Body of pancreas (tissue), 4 donors: Measurements from ENCODE around the gene PPFIA2. TPM values are rescaled to one million over a fixed set of nuclear protein-coding genes. Genes with fewer than 3 reads are reported as not detected.

ENCODE experiments used
- ATAC-seq: fragments of 150-250 bp; one replicate; pipeline ENCODE4 v1.9.1; 2016
- DNase-seq, 4 donors: peaks; one replicate each; pipeline ENCODE4 v3.0.0-alpha.2; 2019
- H3K27ac ChIP-seq, 4 donors: fragments of 200-600 bp; sonication (generic); 1 replicate in 3 of 4; 2 replicates in 1 of 4; pipeline versions ENCODE4 v1.5.1 to v1.6.1; 2016 to 2019; ENCODE audit warnings: mild to moderate bottlenecking in 1 of 4, mixed read lengths in 1 of 4, moderate library complexity in 1 of 4
- H3K27me3 ChIP-seq, 2 donors: fragments of 200-600 bp; sonication (generic); one replicate each; pipeline ENCODE4 v1.6.0; 2016; ENCODE audit warnings: mild to moderate bottlenecking in 1 of 2
- H3K36me3 ChIP-seq, 2 donors: fragments of 200-600 bp; sonication (generic); replicated peaks in 1 of 2; 2 replicates each; pipeline ENCODE4 v1.5.1; 2016; ENCODE audit warnings: low read depth in 2 of 2; ENCODE audit not compliant: insufficient read depth in 1 of 2
- H3K4me1 ChIP-seq: fragments of 200-600 bp; sonication (generic); one replicate; pipeline ENCODE4 v1.6.0; 2016
- H3K4me3 ChIP-seq, 2 donors: fragments of 200-600 bp; sonication (generic); 1 replicate in 1 of 2; 2 replicates in 1 of 2; pipeline ENCODE4 v1.5.1; 2016 to 2019
- H3K9me3 ChIP-seq, 3 donors: fragments of 200-600 bp; sonication (generic); 1 replicate in 2 of 3; 2 replicates in 1 of 3; pipeline ENCODE4 v1.5.1; 2016
- POLR2A ChIP-seq, 3 donors: fragments of 450-650 bp; IDR thresholded peaks; one replicate each; pipeline ENCODE4 v1.6.1; 2016; ENCODE audit warnings: antibody characterized with exemption in 3 of 3, mild to moderate bottlenecking in 2 of 3
- WGBS, 2 donors: methylation state at CpG; one replicate each; pipeline ENCODE4 v1.1.5; 2017; 5-methylcytosine and 5-hydroxymethylcytosine counted together
- intact Hi-C: fragments of 100-400 bp; cut with DNase I; formaldehyde crosslinking; loops from one replicate; pipeline ENCODE4 v1.15.1; 2023
- total RNA-seq, 2 donors: library from RNA; depleted of rRNA; stranded (reverse); fragments of >200 nt; gene quantifications; one replicate each; pipeline ENCODE4 v1.1.0, GENCODE V29; 2016
- TF ChIP-seq, protein P1 (sequence below), 7 experiments: fragments of 450-650 bp in 4 of 7; fragments of 200-600 bp in 3 of 7; sonication (generic) in 3 of 7; IDR thresholded peaks; one replicate each; pipeline ENCODE4 v1.5.1; 2016 to 2019; ENCODE audit warnings: antibody characterized with exemption in 7 of 7

PPFIA2 gene
- total RNA-seq, 2 donors from 2014 or later, result 0.52 TPM; not detected in 1

DNA sequence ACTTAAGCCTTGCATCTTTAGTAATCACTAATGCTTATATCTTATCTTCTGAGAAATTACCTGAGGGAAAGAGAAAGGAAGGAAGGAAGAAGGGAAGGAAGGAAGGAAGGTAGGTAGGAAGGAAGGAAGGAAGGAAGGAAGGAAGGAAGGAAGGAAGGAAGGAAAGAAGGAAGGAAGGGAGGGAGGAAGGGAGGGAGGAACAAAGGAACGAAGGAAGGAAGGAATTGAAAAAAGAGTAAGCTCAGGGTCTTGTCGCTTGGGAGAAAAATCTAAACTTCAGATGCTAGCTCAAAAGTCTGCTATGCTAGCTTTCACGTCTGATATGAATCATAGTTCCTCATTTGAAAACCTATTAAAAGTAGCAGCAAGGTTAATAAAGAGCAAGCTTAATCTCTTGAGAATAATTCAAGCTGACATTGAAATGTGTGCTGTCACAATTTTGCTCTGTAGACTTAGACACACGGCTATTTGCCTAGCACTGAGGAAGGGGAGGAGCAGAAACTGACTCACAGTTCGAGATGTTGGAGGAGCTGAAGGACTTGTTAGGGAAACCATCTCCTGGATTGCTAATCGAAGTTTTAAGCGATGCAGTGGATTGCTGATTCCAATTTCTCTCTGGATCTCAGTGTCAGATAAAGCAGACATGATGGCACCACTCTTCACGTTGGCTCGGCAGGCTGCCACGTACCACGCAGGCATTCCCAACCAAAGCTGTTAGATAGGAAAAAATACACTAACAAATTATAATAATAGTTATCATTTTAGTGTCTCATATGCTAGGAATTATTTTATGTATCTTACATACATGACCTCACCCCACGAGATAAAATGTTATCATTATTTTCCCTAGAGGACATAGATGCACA is 464.6 kb downstream of the PPFIA2 start:
- H3K4me3 ChIP-seq, result no peak overlapping the region
- WGBS, 2 donors, result 58 to 62% methylated on average over 12 of the region's 12 CpGs
- TF ChIP-seq, protein P1, sequence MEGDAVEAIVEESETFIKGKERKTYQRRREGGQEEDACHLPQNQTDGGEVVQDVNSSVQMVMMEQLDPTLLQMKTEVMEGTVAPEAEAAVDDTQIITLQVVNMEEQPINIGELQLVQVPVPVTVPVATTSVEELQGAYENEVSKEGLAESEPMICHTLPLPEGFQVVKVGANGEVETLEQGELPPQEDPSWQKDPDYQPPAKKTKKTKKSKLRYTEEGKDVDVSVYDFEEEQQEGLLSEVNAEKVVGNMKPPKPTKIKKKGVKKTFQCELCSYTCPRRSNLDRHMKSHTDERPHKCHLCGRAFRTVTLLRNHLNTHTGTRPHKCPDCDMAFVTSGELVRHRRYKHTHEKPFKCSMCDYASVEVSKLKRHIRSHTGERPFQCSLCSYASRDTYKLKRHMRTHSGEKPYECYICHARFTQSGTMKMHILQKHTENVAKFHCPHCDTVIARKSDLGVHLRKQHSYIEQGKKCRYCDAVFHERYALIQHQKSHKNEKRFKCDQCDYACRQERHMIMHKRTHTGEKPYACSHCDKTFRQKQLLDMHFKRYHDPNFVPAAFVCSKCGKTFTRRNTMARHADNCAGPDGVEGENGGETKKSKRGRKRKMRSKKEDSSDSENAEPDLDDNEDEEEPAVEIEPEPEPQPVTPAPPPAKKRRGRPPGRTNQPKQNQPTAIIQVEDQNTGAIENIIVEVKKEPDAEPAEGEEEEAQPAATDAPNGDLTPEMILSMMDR (IDR thresholded peaks at IDR 0.05), result no peak
- no peak for TF ChIP-seq POLR2A (IDR thresholded peaks at IDR 0.05)
- no peaks in the 10 kb centered on the region for H3K9me3 ChIP-seq
- DNase-seq (no peak), ATAC-seq (no peak)
- no peaks in the 10 kb centered on the region for H3K27me3 ChIP-seq
- intact Hi-C loops, result no loop called here
- H3K4me1 ChIP-seq, result no peaks in the 10 kb centered on the region
- no peak overlapping the region for H3K27ac ChIP-seq
- no peaks in the 10 kb centered on the region for H3K36me3 ChIP-seq

DNA sequence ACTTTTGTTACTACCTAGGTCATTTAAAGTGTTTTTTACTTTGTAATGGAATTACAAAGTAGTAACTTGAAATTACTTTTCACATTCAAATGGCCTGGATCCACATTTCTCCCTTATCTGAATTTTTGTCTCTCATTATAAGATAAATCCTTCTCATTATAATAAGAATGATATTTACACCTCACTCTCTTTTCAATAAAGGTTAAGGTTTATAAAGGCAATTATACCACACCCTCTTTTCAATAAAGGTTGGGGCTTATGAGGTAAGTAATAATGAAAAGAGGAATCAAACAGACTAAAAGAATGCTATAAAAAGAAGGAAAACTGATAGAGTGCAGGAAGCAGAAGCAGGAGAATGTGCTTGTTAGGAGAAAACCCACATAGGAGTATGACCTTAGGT is 470.5 kb downstream of the PPFIA2 start:
- no peaks in the 10 kb centered on the region for H3K27me3 ChIP-seq
- intact Hi-C loops, result no loop called here
- no peaks in the 10 kb centered on the region for H3K4me1 ChIP-seq
- H3K36me3 ChIP-seq, result no peaks in the 10 kb centered on the region
- H3K4me3 ChIP-seq, result no peak overlapping the region
- H3K27ac ChIP-seq, result no peak overlapping the region
- DNase-seq (no peak), ATAC-seq (no peak)
- no peak for TF ChIP-seq POLR2A (IDR thresholded peaks at IDR 0.05)
- TF ChIP-seq, protein P1 (IDR thresholded peaks at IDR 0.05), result no peak
- no peaks in the 10 kb centered on the region for H3K9me3 ChIP-seq

DNA sequence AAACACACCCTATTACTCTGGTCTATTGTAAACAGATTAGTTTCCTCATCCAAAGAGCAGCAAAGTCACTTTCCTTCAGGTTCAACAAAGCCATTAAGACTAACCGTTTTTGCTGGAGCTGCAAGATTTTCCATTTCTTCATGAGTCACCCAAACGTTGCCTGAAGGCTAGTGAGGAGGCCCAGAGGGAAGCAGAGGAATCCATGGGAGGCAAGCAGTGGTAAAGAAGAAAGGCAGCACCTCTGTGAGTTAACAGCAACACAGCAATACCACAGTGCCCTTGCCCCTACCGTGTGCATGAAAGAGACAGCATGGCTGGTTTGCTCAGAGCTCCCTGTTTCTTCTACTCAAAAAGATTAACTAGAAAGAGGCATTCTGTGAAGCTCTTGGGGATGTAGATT is 475.0 kb downstream of the PPFIA2 start:
- TF ChIP-seq, protein P1 (IDR thresholded peaks at IDR 0.05), result no peak
- TF ChIP-seq POLR2A (IDR thresholded peaks at IDR 0.05), result no peak
- Histone ChIP-seq H3K27me3 (no peaks in the 10 kb centered on the region), H3K36me3 (no peaks in the 10 kb centered on the region), H3K9me3 (no peaks in the 10 kb centered on the region), H3K4me1 (no peaks in the 10 kb centered on the region), H3K27ac (no peak overlapping the region), H3K4me3 (no peak overlapping the region)
- DNase-seq (no peak), ATAC-seq (no peak)
- 43 to 46% methylated on average over 3 of the region's 3 CpGs for WGBS, 2 donors
- intact Hi-C loops, result no loop called here

DNA sequence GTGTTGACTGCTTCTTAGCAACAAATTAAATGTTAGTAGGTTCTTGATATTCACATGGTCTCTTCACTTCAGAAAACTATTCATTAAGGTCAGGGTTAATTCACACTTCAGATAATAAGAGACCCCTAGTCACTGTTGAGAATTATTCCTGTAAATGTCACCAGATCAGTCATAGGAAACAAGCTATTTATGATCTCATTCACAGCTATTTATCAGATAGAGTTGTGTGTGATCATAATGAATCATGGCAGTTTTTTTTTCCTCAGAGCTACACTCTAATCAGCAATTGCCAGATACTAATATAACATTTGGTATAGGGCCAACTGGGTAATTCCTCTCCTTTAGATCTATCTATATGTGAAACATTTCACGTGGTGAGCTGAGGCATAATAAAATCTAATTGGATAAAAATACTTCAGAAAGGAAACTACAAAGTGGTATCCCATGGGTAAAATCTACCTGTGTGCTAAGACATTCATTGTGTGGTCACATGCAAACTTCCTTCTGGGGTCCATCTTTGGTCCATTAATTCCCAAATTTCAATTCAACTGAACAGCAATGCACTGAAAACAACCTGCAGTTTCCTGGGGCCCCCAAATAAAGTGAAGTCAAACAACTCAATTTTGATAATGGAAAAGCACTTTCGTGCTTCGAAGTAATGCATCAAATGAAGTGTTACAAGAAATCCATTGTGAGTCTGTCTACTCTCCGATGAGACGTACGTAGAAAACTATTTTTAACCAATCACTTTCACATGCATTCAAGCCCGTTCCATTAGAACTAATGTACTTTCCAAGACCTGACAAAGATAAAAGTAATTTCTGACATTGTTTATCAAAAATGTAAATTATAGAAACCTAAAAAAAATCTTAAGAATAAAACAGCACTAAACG is 484.3 kb downstream of the PPFIA2 start:
- TF ChIP-seq POLR2A (IDR thresholded peaks at IDR 0.05), result no peak
- Histone ChIP-seq H3K27me3 (no peaks in the 10 kb centered on the region), H3K9me3 (no peaks in the 10 kb centered on the region), H3K4me1 (no peaks in the 10 kb centered on the region), H3K36me3 (no peaks in the 10 kb centered on the region), H3K4me3 (no peak overlapping the region), H3K27ac (no peak overlapping the region)
- ATAC-seq (no peak), DNase-seq (no peak)
- intact Hi-C loops, result no loop called here
- WGBS, 2 donors, result 59 to 77% methylated on average over 8 of the region's 8 CpGs

DNA sequence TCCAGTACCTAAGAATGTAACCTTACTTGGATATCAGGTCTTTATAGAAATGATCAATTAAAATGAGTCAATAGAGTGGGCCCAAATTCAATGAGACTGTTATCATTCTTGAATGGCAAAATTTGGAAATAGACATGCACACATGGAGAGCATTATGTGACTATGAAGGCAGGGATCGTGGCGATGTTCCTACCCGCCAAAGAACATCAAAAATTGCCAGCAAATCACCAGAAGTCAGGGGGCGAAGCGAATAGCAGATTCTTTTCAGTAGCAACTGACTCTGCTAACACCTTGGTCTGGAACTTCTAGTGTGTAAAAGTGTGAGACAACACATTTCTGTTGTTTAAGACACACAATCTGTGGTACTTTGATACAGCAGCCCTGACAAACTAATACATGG is 488.8 kb downstream of the PPFIA2 start:
- no peak overlapping the region for H3K27ac ChIP-seq
- 83 to 88% methylated on average over 5 of the region's 5 CpGs for WGBS, 2 donors
- no peaks in the 10 kb centered on the region for H3K27me3 ChIP-seq
- TF ChIP-seq, protein P1 (IDR thresholded peaks at IDR 0.05), result no peak
- TF ChIP-seq POLR2A (IDR thresholded peaks at IDR 0.05), result no peak
- no peaks in the 10 kb centered on the region for H3K9me3 ChIP-seq
- no peaks in the 10 kb centered on the region for H3K4me1 ChIP-seq
- intact Hi-C loops, result no loop called here
- DNase-seq (no peak), ATAC-seq (no peak)
- H3K4me3 ChIP-seq, result no peak overlapping the region
- no peaks in the 10 kb centered on the region for H3K36me3 ChIP-seq
